GM13976 (cell line): ENCODE data around the gene HPDL.

Experiments used
- DNase-seq: peaks from one replicate; pipeline ENCODE4 v3.0.0; 2012; ENCODE audit warnings: low spot score
- CTCF ChIP-seq: IDR thresholded peaks from 2 replicates; pipeline ENCODE4 v1.5.1; 2012; ENCODE audit warnings: borderline replicate concordance, mild to moderate bottlenecking; ENCODE audit not compliant: insufficient read depth; ENCODE audit errors: extremely low read depth, missing control alignments, control extremely low read depth
- in situ Hi-C: fragments of 300-500 bp; cut with MboI; formaldehyde crosslinking; loops from one replicate; pipeline ENCODE4 v1.12.0; 2022; ENCODE audit warnings: low sequenced_read_pairs, mixed read lengths, inconsistent platforms; ENCODE audit not compliant: unreplicated experiment

The HPDL gene

DNA sequence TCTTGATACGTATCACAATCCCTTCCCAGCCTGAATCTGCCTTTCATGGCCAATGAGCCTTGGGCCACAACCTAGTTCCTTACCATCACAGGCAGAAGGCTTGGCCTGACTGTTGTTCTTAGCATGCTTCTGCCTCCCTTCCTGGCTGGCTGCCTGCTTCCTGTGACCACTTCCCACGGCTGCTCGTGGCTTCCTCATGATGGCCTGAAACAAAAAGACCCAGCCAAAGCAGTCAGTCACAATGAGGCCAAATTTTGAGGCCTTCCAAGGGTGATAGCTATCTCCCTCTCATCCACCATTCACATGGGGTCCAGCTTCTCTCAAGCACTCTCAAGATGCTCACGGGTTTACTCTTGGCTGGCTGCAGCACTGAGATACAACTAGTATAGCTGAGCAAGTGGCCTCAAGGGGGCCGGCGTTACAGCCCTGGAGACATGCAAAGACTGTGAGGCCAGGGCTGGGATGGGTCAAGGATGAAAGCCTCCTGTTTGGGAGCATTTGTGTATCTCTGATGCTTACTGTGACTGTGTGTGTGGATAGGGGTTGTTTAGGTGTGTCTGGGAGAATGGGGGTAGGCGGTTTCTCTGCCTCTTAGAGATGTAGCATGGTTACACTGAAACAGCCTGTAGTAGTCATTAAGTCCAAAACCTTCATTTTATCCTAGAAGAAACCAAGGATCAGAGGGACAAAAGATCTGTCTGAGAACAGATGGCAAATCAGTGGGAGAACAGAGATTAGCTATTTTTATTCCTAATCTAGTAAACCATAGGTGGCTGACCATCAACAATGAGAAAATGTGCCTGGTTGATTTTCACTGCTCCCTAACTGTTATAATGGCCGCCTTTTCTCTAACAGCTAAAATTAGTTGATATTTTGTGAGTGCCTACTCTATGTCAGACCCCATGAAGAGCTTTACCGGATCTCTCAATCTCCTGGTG lies 7.9 kb downstream of the HPDL start:
- no peak for TF ChIP-seq CTCF
- DNase-seq = no peak
- in situ Hi-C loops = no loop called here

GRCh38 chr1:45335855-45336324 lies 9.2 kb downstream of the HPDL start:
- TF ChIP-seq CTCF = no peak
- no peak for DNase-seq
- in situ Hi-C loops = no loop called here

DNA sequence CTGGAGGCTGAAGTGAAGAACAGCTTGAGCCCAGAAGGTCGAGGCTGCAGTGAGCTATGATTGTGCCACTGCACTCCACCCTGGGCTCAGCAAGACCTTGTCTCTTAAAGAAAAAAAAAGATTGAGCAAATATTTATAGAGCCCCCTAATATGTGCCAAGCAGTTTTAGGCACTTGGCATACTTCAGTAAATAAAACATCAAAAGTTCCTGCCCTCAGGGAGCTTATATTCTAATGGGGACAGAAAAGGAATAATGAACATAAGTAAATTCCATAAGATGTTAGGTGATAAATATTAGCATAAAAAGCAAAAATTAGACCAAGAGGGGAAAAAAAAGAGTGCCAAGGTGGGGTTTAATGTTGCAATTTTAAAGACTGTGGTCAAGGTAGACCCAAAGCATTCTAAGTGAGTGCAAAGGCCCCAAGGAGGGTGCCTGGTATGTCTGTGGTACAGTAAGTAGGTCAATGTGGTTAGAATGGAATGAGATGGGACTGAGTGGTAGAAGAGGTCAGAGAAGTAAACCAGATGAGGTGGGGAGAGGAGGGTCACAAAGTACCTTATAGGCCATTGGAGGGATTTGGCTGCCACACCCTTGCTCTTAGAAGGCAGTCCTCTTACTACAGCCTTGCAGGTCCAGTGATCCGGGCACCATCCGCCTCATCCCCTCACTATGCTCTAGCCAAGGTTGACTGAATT lies 11.1 kb downstream of the HPDL start:
- in situ Hi-C loops = no loop called here
- no peak for DNase-seq
- no peak for TF ChIP-seq CTCF

DNA sequence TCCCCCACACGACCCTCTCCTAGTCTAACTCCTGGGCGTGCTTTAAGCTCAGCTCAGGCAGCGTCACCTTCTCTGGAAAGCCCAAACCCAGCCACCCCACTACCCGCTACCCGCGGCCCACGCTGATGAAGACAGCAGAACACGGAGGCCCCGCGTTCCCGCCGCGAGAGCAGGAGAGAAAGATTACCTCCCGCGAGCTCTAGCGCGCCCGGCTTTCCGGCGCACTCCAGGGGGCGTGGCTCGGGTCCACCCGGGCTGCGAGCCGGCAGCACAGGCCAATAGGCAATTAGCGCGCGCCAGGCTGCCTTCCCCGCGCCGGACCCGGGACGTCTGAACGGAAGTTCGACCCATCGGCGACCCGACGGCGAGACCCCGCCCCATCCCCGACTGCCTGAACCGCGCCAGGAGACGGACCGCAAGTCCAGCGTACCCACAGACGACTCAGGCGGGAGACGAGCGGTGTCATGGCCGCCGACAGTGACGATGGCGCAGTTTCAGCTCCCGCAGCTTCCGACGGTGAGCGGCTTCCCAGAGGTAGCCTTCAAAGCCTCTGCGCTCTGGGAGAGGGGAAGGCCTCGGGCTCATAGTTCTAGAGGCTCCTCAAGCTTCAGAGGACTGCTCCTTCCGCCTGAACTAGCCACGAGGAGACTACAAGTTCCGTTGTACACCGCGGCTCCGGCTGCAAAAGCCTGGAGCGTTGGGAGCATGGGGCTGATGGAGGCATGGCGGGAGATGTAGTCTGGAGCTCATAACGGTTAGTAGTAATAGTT lies 13.3 kb downstream of the HPDL start, which contains the start of the genes MUTYH and TOE1:
Gene MUTYH, minus strand, starts transcription at position 652 of the 770 bp plus-strand sequence. CDS start 5,935 bp downstream, outside the sequence.
Gene TOE1, plus strand, starts transcription at position 382 of the 770 bp plus-strand sequence. Its CDS starts 83 bp downstream, at position 465.
- in situ Hi-C loops = no loop called here
- no peak for TF ChIP-seq CTCF
- peak; percentile 97 for DNase-seq

DNA sequence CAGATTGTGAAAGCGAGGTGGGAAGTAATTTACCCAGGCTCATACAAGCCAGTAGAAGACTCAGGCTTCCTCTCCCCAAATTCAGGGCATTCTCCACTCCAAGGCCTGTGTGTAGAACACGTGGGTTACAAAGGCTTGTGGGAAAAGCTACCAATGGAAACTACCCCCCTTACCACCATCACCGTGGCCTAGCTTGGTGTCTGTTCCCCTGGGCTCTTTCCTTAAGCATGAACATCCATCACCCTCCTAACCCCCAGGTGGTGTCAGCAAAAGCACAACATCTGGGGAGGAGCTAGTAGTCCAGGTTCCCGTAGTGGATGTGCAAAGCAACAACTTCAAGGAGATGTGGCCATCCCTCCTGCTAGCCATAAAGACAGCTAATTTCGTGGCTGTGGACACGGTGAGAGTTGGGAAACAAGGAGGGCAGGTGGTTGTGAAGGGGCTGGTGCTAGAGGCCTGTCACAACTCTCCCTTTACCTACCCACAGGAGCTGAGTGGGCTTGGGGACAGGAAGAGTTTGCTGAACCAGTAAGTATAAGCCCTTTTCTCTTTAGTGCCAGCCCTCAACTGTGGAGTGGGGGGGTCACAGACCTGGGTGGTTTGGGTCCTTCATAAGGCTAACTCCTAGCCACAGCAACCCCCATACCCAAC lies 14.2 kb downstream of the HPDL start:
- in situ Hi-C loops = no loop called here
- TF ChIP-seq CTCF = no peak
- no peak for DNase-seq
